ENCODE data around the gene SIGLEC14. TPM values are rescaled to one million over a fixed set of nuclear protein-coding genes. Genes with fewer than 3 reads are reported as not detected.
"Not testable (repeated sequence)": the region's sequence is repeated elsewhere in the genome, so short reads cannot be mapped to it uniquely, and the experiment has no call there.

Gene SIGLEC14, protein sequence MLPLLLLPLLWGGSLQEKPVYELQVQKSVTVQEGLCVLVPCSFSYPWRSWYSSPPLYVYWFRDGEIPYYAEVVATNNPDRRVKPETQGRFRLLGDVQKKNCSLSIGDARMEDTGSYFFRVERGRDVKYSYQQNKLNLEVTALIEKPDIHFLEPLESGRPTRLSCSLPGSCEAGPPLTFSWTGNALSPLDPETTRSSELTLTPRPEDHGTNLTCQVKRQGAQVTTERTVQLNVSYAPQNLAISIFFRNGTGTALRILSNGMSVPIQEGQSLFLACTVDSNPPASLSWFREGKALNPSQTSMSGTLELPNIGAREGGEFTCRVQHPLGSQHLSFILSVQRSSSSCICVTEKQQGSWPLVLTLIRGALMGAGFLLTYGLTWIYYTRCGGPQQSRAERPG
- total RNA-seq (1 to 10 TPM in 3 of 7 donors, under 1 TPM in 3, not detected in 1; 0.11 to 4.1 (median 1.0) TPM), polyA plus RNA-seq (under 1 TPM in 1 of 2 donors, not detected in 1; 0.27 TPM)
- long read RNA-seq, donor 1, partial matches to known transcripts, result 1 of 1 reads
- long read RNA-seq, donor 1, other reads (novel, unspliced or antisense), result 0 of 1 reads
- long read RNA-seq, donor 2, result 0 reads
- long read RNA-seq, donor 3, partial matches to known transcripts, result 0 of 2 reads
- long read RNA-seq, donor 3, other reads (novel, unspliced or antisense), result 0 of 2 reads

DNA sequence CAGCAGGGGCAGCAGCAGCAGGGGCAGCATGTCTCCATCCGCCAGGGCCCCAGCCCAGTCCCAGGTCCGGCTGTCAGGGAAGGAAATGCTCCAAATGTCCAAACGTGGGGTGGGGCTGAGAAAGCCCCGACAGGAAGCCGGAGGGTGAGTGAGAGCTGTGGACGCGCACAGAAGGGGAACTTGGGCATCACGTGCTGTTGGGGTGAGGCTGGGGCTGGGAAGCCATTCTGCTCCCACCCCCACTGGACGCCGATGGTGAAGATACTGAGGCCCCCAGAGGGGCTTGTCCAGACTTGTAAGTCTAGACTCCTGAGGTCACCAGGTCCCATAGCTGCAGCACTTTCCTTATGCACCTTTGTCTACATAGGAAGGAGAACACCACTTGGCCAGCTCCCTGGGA, at the start of gene SIGLEC14:
Gene SIGLEC14 (minus strand): TSS at position 96 of the 400 bp plus-strand sequence. CDS start 66 bp downstream, at position 30.
- DNase-seq; intact Hi-C loops (cut with DNase I); H3K27ac ChIP-seq; H3K27me3 ChIP-seq; H3K4me3 ChIP-seq; H3K4me1 ChIP-seq (ENCODE audit: insufficient read depth); H3K9me3 ChIP-seq; H3K36me3 ChIP-seq: not testable (repeated sequence)
- 21 to 41% (median 30%) methylated on average over 3 to 8 of the region's 10 CpGs for WGBS, 3 donors

DNA sequence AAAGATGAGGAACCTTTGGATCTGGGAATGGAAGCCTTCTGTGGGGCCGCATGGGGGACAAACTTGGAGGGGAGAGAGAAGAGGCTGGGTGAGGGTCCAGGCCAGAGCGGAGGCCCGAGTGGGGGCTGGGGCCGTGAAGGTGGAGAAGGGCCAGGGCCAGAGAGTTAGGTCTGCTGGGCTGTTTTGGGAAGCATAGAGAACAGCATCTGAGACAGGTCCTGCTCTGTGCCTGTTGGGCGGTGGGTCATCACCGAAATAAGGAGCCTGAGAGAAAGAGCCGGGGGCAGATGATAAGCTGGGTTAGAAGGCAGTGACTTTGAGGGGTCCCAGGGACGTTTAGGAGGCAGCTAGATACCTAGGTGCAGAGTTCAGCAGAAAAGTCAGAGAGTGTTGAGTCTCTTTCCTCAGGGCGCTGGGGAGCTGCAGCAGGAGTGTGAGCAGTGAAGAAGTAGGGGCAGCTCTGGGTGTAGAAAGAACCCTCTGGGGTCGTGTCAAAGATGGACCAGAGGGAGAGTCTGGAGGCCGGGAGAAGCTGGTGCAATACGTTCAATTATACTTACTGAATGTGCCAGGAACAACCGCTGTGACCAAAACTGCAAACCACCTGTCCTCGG, 49.2 kb upstream of the SIGLEC14 start:
- DNase-seq, result no peak
- WGBS, 3 donors, result 82 to 85% (median 83%) methylated on average over 14 of the region's 14 CpGs
- intact Hi-C loops (cut with DNase I), result loop anchor here in 1 of 4 donors (5.0 kb wide), 1 partner anchor 76 kb away; no protein-coding TSS in a partner anchor
- Histone ChIP-seq H3K27ac (no peak overlapping the region), H3K4me3 (no peak overlapping the region), H3K4me1 (ENCODE audit: insufficient read depth) (peaks cover 4% of the 10 kb centered on the region), H3K36me3 (no peaks in the 10 kb centered on the region), H3K27me3 (no peaks in the 10 kb centered on the region), H3K9me3 (no peaks in the 10 kb centered on the region)
- TF ChIP-seq, protein P1, sequence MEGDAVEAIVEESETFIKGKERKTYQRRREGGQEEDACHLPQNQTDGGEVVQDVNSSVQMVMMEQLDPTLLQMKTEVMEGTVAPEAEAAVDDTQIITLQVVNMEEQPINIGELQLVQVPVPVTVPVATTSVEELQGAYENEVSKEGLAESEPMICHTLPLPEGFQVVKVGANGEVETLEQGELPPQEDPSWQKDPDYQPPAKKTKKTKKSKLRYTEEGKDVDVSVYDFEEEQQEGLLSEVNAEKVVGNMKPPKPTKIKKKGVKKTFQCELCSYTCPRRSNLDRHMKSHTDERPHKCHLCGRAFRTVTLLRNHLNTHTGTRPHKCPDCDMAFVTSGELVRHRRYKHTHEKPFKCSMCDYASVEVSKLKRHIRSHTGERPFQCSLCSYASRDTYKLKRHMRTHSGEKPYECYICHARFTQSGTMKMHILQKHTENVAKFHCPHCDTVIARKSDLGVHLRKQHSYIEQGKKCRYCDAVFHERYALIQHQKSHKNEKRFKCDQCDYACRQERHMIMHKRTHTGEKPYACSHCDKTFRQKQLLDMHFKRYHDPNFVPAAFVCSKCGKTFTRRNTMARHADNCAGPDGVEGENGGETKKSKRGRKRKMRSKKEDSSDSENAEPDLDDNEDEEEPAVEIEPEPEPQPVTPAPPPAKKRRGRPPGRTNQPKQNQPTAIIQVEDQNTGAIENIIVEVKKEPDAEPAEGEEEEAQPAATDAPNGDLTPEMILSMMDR (IDR thresholded peaks at IDR 0.05), result no peak
- TF ChIP-seq EP300 (IDR thresholded peaks at IDR 0.05) (no peak), POLR2A (IDR thresholded peaks at IDR 0.05) (no peak)

DNA sequence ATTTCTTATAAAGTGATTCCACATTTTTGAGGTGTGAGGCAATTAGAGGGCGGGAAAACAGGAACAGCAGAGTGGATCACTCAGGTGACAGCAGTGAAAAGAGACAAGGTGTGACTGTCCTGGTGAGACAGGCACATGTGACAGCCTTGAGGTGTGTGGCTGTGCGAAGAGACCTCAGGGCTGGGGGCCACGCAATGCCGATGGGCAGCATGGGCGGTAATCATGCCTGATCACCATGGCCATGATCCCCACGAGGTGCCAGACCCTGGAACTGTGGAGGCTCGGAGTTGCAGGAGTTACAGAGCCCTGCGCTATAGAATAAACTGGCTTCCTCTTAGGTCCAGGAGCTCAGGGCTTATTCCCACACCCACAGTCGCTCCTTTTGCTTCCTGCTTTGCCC, 48.5 kb upstream of the SIGLEC14 start:
- H3K4me1 ChIP-seq (ENCODE audit: insufficient read depth), result peaks cover 4% of the 10 kb centered on the region
- no peak overlapping the region for H3K27ac ChIP-seq
- WGBS, 3 donors, result 88 to 92% (median 89%) methylated on average over 9 of the region's 9 CpGs
- DNase-seq, result no peak
- H3K27me3 ChIP-seq, result no peaks in the 10 kb centered on the region
- H3K36me3 ChIP-seq, result no peaks in the 10 kb centered on the region
- no peaks in the 10 kb centered on the region for H3K9me3 ChIP-seq
- no peak overlapping the region for H3K4me3 ChIP-seq
- intact Hi-C loops (cut with DNase I), result loop anchor here in 1 of 4 donors (5.0 kb wide), 1 partner anchor 77 kb away; no protein-coding TSS in a partner anchor
- TF ChIP-seq, protein P1 (IDR thresholded peaks at IDR 0.05), result no peak
- TF ChIP-seq POLR2A (IDR thresholded peaks at IDR 0.05), result no peak
- no peak for TF ChIP-seq EP300 (IDR thresholded peaks at IDR 0.05)

DNA sequence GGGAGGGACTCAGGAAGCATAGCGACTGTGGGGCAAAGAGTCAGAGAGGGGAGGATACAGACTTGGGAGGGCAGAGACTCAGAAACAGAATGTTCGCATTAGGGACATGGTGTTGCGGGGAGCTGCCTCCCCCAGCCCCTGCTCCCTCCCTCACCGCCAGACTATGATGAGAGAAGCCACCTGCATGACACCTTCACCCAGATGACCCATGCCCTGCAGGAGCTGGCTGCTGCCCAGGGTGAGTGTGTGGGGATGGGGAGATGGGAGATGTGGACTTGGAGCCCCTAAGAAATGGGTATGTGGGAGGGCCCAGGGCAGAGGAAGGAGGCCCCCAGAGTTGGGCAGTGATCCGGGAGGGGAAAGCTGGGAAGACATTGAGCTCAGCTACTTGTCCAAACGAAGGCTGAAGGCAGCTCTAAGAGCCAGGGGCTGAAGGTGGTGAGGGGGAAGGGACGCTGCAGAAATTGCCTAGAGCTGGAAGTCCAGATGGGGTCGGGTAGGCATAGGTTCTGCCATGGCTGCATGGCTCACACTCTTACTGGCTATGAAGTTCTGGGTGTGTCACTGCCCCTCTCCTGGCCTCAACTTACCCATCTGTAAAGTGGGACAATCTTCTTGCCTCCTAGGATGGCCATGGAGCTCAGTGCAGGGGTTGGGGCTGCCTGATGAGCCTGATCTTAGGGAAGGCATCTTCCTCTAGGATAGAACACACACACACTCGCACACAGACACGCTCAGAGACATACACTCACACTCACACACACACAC, 47.9 kb upstream of the SIGLEC14 start:
- Histone ChIP-seq H3K4me3 (no peak overlapping the region), H3K4me1 (ENCODE audit: insufficient read depth) (peaks cover 4% of the 10 kb centered on the region), H3K9me3 (no peaks in the 10 kb centered on the region), H3K27ac (peak overlapping the region in 1 of 2 donors; percentile 99), H3K27me3 (no peaks in the 10 kb centered on the region), H3K36me3 (no peaks in the 10 kb centered on the region)
- DNase-seq, result peak in 1 of 5 donors; percentile 47
- intact Hi-C loops (cut with DNase I), result loop anchor here in 1 of 4 donors (5.0 kb wide), 1 partner anchor 78 kb away; no protein-coding TSS in a partner anchor
- TF ChIP-seq, protein P1 (IDR thresholded peaks at IDR 0.05), result no peak
- TF ChIP-seq POLR2A (IDR thresholded peaks at IDR 0.05), result no peak
- no peak for TF ChIP-seq EP300 (IDR thresholded peaks at IDR 0.05)
- 54 to 61% (median 60%) methylated on average over 10 of the region's 10 CpGs for WGBS, 3 donors
